Spleen (tissue), 11 donors: Measurements from ENCODE around the gene ZNF580. TPM values are rescaled to one million over a fixed set of nuclear protein-coding genes. Genes with fewer than 3 reads are reported as not detected.

Experiments used
- DNase-seq: peaks from one replicate; pipeline ENCODE4 v3.0.0-alpha.2; 2020
- H3K27ac ChIP-seq, 8 donors: fragments of 200-600 bp; sonication (generic) in 7 of 8; 1 replicate in 4 of 8; 2 replicates in 4 of 8; pipeline versions ENCODE4 v1.5.0 to v1.8.0; 2016 to 2021; ENCODE audit warnings: inconsistent platforms in 4 of 8, mild to moderate bottlenecking in 4 of 8, moderate library complexity in 1 of 8
- H3K27me3 ChIP-seq, 7 donors: fragments of 200-600 bp; sonication (generic) in 6 of 7; replicated peaks in 1 of 7; 1 replicate in 4 of 7; 2 replicates in 3 of 7; pipeline versions ENCODE4 v1.5.0 to v1.8.0; 2016 to 2021; ENCODE audit warnings: inconsistent platforms in 3 of 7, mild to moderate bottlenecking in 1 of 7
- H3K36me3 ChIP-seq, 6 donors: fragments of 200-600 bp; sonication (generic) in 5 of 6; 1 replicate in 4 of 6; 2 replicates in 2 of 6; pipeline versions ENCODE4 v1.5.0 to v1.8.0; 2016 to 2021; ENCODE audit warnings: inconsistent platforms in 2 of 6
- H3K4me1 ChIP-seq, 6 donors: fragments of 200-600 bp; sonication (generic) in 5 of 6; 1 replicate in 3 of 6; 2 replicates in 3 of 6; pipeline versions ENCODE4 v1.5.0 to v1.8.0; 2016 to 2021; ENCODE audit warnings: inconsistent platforms in 3 of 6
- H3K4me3 ChIP-seq, 8 donors: fragments of 200-600 bp; sonication (generic) in 7 of 8; 1 replicate in 4 of 8; 2 replicates in 4 of 8; pipeline versions ENCODE4 v1.5.0 to v1.8.0; 2016 to 2021; ENCODE audit warnings: inconsistent platforms in 4 of 8, mild to moderate bottlenecking in 4 of 8, moderate library complexity in 2 of 8
- H3K9me3 ChIP-seq, 8 donors: fragments of 200-600 bp; sonication (generic) in 7 of 8; 1 replicate in 4 of 8; 2 replicates in 4 of 8; pipeline versions ENCODE4 v1.5.0 to v1.8.0; 2016 to 2021; ENCODE audit warnings: inconsistent platforms in 4 of 8
- CTCF ChIP-seq, 11 experiments: fragments of 200-600 bp in 7 of 11; fragments of 450-650 bp in 4 of 11; sonication (generic) in 4 of 11; IDR thresholded peaks in 8 of 11; conservative IDR thresholded peaks in 3 of 11; 1 replicate in 7 of 11; 2 replicates in 4 of 11; pipeline versions ENCODE4 v1.4.0 to v1.8.0; 2016 to 2021; ENCODE audit warnings: antibody characterized with exemption in 11 of 11, inconsistent platforms in 4 of 11, mild to moderate bottlenecking in 1 of 11
- POLR2A ChIP-seq, 3 donors: fragments of 450-650 bp; IDR thresholded peaks; one replicate each; pipeline ENCODE4 v1.5.1; 2017; ENCODE audit warnings: antibody characterized with exemption in 3 of 3, mild to moderate bottlenecking in 1 of 3
- POLR2AphosphoS5 ChIP-seq, 3 donors: sonication (generic); formaldehyde crosslinking; IDR thresholded peaks; one replicate each; pipeline ENCODE4 v1.5.1; 2017; ENCODE audit warnings: antibody characterized with exemption in 3 of 3
- WGBS, 5 donors: extraction: QIAGEN DNeasy Blood & Tissue Kit in 3 of 5; methylation state at CpG; one replicate each; pipeline versions ENCODE4 v1.1.5 to v1.1.7; 2013 to 2018; 5-methylcytosine and 5-hydroxymethylcytosine counted together
- intact Hi-C: fragments of 100-400 bp; cut with DNase I; formaldehyde crosslinking; loops from one replicate; pipeline ENCODE4 v1.15.0; 2023; ENCODE audit warnings: low total_unique reads
- polyA plus RNA-seq, 3 donors: library from polyadenylated mRNA; stranded (reverse); fragments of 200-250 nt; gene quantifications; one replicate each; pipeline ENCODE4 v1.2.1, GENCODE V29; 2013
- total RNA-seq, 7 donors: library from RNA; depleted of rRNA in 3 of 7; stranded (reverse); fragments of >200 nt in 3 of 7; fragmentation: NEBNext Ultra II Directional in 4 of 7; extraction: Animal tissue kit (Norgen Biotek cat#: 25700) in 4 of 7; gene quantifications; one replicate each; pipeline versions ENCODE4 v1.1.0 to v1.2.1, GENCODE V29; 2016 to 2021
- donor health status: healthy with polysubstance abuse.
- donor health status: DM: no; HTN: no; CAD: no; lungs with moderate emphysema.
- donor health status: DM: no; HTN: no; CAD: no.
- donor health status: Bipolar disorder and iron deficiency.
- donor health status: healthy.
- donor health status: DM: no; HTN: no; CAD: no.
- donor health status: DM: yes; HTN: yes; CAD: no.

The ZNF580 gene
- total and polyA plus RNA-seq, 10 donors = 18.9 to 58.7 (median 32.5) TPM

GRCh38 chr19:55593096-55593772, 47.6 kb upstream of the ZNF580 start:
- Histone ChIP-seq H3K27ac (no peak overlapping the region), H3K36me3 (peaks cover 0 to 63% (median 41%) of the 10 kb centered on the region in 6 donors), H3K4me3 (no peak overlapping the region), H3K27me3 (no peaks in the 10 kb centered on the region), H3K9me3 (peaks cover 0 to 4% (median 0%) of the 10 kb centered on the region in 8 donors), H3K4me1 (peaks cover 0 to 3% (median 1%) of the 10 kb centered on the region in 6 donors)
- no peak for TF ChIP-seq CTCF (IDR thresholded peaks at IDR 0.05 in 8 of 11, conservative IDR thresholded peaks at IDR 0.05 in 3 of 11)
- peak in 1 of 3 donors; percentile 19 for TF ChIP-seq POLR2AphosphoS5 (IDR thresholded peaks at IDR 0.05)
- no peak for TF ChIP-seq POLR2A (IDR thresholded peaks at IDR 0.05)
- intact Hi-C loops = no loop called here
- peak; percentile 74 for DNase-seq
- 89 to 94% (median 92%) methylated on average over 27 to 68 of the region's 68 CpGs for WGBS, 5 donors

GRCh38 chr19:55594996-55595545, 45.7 kb upstream of the ZNF580 start:
- Histone ChIP-seq H3K4me3 (no peak overlapping the region), H3K9me3 (peaks cover 0 to 4% (median 0%) of the 10 kb centered on the region in 8 donors), H3K4me1 (peaks cover 0 to 12% (median 7%) of the 10 kb centered on the region in 6 donors), H3K27ac (no peak overlapping the region), H3K27me3 (no peaks in the 10 kb centered on the region), H3K36me3 (peaks cover 0 to 63% (median 41%) of the 10 kb centered on the region in 6 donors)
- no peak for DNase-seq
- TF ChIP-seq POLR2A (IDR thresholded peaks at IDR 0.05) (no peak), POLR2AphosphoS5 (IDR thresholded peaks at IDR 0.05) (no peak), CTCF (IDR thresholded peaks at IDR 0.05 in 8 of 11, conservative IDR thresholded peaks at IDR 0.05 in 3 of 11) (no peak)
- intact Hi-C loops = no loop called here
- WGBS, 5 donors = 88 to 96% (median 92%) methylated on average over 4 of the region's 4 CpGs

- DNase-seq = no peak
- Histone ChIP-seq H3K4me1 (peaks cover 3 to 21% (median 15%) of the 10 kb centered on the region in 6 donors), H3K36me3 (peaks cover 0 to 63% (median 41%) of the 10 kb centered on the region in 6 donors), H3K4me3 (no peak overlapping the region), H3K27me3 (no peaks in the 10 kb centered on the region), H3K27ac (no peak overlapping the region), H3K9me3 (peaks cover 0 to 4% (median 0%) of the 10 kb centered on the region in 8 donors)
- WGBS, 5 donors = 91 to 98% (median 92%) methylated on average over 3 of the region's 3 CpGs
- intact Hi-C loops = no loop called here
- no peak for TF ChIP-seq POLR2A (IDR thresholded peaks at IDR 0.05)
- no peak for TF ChIP-seq POLR2AphosphoS5 (IDR thresholded peaks at IDR 0.05)
Observed at GRCh38 chr19:55596304-55596703, 44.5 kb upstream of the ZNF580 start.

- TF ChIP-seq POLR2AphosphoS5 (IDR thresholded peaks at IDR 0.05) (peak in 1 of 3 donors; percentile 9), POLR2A (IDR thresholded peaks at IDR 0.05) (no peak), CTCF (IDR thresholded peaks at IDR 0.05 in 8 of 11, conservative IDR thresholded peaks at IDR 0.05 in 3 of 11) (no peak)
- Histone ChIP-seq H3K36me3 (peaks cover 0 to 59% (median 37%) of the 10 kb centered on the region in 6 donors), H3K4me1 (peaks cover 5 to 33% (median 24%) of the 10 kb centered on the region in 6 donors), H3K9me3 (peaks cover 0 to 4% (median 0%) of the 10 kb centered on the region in 8 donors), H3K4me3 (no peak overlapping the region), H3K27me3 (no peaks in the 10 kb centered on the region), H3K27ac (no peak overlapping the region)
- 95 to 98% (median 97%) methylated on average over 22 to 30 of the region's 30 CpGs for WGBS, 5 donors
- peak; percentile 87 for DNase-seq
- intact Hi-C loops = no loop called here
Observed at GRCh38 chr19:55597501-55597921, 43.3 kb upstream of the ZNF580 start.
